ENCODE data around the gene SLC43A1.
"Not testable (repeated sequence)": the region's sequence is repeated elsewhere in the genome, so short reads cannot be mapped to it uniquely, and the experiment has no call there.

Gene SLC43A1

DNA sequence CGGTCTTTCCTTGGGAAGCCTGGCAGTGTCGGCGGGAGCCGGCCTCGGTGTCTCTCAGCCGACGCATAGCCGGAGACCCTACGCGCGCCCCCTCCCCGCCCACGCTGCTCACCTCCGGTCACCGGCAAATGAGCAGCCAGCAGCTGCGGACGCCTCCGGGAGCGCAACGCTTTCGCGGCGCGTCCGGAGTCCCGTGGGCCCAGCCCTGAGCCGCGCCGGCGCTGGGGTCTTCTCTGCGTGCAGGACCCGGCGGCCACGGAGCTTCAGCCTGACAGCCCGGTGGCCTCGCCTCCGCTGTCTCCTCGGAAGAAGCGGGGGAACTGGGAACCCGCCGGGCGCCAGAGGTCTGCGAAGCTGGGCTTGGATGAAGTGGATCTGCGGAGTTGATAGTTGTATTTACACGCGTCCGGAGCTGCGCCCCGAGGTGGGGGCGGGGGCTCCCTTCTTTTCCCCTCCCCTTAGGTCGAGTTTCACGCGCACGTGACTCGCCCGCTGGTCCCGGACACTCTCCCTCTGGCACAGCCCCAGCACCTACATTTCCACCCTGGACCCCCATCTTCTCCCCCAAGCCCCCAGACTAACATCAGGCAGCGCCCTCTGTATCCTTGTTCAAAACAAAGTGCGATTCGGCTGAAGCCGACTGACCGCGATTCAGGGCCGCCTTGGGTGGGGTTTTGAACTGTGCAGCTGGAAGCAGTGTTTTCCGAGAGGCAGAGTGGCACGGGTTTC lies at the start of gene SLC43A1:
SLC43A1 (minus strand) TSS at position 371 of the 729 bp plus-strand sequence. CDS start 1,591 bp downstream, outside the sequence.
- peak; percentile 70 for DNase-seq

DNA sequence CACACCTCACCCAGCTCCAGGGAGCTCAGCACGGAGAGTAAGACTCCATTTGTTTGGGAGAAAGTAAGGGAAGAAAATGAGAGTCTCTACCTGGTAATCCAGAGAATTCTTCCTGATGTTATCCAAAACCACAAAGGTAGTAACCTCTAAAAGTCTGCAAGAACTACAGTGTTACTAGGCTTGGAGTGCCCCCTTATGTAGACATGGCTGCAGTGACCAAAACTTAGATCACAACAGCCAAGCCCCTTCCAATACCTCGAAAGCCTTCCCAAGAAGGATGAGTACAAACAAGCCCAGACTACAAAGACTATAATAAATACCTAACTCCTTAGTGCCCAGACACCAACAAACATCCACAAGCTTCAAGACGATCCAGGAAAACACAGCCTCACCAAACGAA lies 47.1 kb upstream of the SLC43A1 start:
- DNase-seq, result no peak

DNA sequence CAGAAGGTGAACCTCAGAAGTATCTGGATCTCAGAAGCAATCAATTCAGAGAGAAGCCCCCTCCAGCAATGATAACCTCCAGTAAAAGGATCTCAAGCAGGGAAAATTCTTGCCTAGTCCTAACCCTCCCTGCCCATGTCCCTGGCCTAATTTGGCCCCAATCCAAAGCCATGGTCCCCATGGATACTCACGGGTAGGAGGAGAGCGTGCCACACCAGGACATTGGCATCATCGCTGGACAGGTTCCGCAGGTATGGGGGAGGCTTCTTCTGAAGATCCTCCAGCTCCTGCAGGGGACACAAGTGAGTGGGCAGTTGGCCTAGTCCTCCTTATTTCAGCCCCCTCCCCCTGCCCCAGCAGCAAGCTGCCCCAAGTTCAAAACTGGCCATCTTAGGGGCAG lies 44.6 kb upstream of the SLC43A1 start:
- no peak for DNase-seq

DNA sequence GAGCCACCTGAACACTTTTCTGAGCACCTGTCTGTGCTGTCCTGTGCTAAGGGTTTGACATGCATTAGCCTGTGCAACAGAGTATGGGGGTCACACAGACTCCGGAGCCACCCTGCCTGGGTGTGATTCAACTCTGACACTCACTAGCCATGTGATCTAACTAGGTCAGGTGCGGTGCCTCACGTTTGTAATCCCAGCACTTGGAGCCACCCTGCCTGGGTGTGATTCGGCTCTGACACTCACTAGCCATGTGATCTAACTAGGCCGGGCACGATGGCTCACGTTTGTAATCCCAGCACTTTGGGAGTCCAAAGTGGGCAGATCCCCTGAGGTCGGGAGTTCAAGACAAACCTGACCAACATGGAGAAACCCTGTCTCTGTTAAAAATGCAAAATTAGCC lies 40.5 kb upstream of the SLC43A1 start:
- DNase-seq, result no peak

DNA sequence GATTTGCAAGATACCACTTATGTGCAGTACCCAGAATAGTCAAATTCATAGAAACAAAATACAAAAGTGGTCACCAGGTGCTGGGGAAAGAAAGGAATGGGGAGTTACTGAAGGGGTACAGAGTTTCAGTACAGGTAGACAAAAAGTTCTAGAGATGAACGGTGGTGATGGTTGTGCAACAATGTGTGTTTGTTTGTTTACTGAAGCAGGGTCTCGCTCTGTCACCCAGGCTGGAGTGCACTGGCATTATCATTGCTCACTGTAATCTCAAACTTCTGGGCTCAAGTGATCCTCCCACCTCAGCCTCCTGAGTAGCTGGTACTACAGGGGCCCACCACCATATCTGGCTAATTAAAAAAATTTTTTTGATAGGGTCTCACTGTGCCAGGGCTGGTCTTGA lies 39.9 kb upstream of the SLC43A1 start:
- DNase-seq, result no peak

DNA sequence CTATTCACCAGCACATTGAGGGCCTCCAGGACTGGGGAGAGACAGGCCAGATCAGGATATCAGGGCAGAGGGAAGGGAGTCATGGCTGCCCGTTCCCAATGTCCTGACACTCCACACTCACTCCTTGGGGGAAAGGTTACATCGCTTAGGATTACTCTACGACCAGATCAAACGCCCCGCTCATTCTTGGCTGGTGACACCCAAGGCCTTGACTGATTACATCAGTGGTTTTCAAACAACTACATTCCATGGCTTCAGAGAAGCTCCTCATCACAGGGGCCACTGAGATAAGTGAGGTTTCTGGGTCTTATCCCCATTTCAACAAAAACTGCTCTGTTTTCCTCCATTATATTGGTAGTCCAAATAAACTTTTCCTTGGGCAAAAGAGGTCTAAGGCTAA lies 37.0 kb upstream of the SLC43A1 start:
- DNase-seq, result no peak

DNA sequence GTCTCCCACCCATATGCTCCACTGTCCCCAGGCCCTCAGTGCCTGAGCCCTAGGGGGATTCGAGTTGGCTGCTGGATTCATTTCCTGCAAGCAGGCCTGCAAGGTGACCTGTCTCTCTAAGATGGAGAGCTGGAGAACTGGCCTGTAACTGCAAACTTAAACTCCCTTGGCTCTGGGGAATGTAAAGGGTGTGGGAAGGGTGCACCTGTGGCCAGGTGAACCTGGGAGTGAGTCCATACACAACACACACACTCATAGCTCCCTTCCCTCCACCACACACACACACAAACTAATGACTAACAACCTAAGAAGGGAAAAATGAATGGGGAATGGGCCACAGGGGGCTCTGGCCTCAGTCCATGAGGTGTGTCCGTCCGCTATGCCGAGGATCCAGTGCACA lies 36.4 kb upstream of the SLC43A1 start:
- DNase-seq, result no peak

DNA sequence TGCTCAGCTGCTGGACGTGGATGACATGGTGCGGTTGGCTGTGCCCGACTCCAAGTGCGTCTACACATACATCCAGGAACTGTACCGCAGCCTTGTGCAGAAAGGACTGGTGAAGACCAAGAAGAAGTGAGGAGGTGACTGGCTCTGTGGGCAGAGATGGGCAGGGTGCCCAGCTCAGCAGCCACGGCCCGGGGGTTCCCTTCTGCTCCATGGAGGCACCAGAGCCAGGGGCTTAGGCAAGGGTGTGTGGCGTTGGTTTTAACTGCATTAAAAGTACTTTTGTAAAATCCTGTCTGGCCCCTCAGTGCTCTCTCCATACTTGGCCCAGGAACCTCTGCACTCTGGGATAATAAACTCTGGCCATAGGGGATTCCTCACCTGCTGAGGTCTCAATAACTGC lies 34.5 kb upstream of the SLC43A1 start:
- no peak for DNase-seq

DNA sequence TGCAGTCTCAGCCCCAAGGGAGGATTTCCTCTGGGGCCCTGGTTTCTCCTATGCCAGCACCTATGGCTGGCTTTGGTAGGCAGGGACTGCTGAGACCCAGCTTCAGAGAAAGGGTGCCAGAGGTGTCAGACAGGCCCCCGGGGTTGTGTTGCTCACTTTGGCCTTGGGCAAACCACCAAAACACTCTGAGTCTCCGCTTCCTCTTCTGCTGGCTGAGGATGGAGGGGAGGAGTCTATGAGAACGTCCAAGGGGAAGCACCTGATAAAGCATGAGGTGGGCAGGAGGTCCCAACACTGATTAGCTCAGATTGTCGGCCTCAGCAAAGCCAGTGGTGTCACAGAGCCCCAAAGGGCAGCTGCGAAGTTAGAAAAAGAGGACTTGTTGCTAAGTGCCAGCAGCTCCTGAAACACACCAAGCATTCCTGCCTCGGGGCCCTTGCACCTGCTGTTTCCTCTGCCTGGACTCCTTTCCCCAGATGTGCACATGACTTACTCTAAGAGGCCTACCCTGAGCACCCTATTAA lies 32.4 kb upstream of the SLC43A1 start:
- no peak for DNase-seq

DNA sequence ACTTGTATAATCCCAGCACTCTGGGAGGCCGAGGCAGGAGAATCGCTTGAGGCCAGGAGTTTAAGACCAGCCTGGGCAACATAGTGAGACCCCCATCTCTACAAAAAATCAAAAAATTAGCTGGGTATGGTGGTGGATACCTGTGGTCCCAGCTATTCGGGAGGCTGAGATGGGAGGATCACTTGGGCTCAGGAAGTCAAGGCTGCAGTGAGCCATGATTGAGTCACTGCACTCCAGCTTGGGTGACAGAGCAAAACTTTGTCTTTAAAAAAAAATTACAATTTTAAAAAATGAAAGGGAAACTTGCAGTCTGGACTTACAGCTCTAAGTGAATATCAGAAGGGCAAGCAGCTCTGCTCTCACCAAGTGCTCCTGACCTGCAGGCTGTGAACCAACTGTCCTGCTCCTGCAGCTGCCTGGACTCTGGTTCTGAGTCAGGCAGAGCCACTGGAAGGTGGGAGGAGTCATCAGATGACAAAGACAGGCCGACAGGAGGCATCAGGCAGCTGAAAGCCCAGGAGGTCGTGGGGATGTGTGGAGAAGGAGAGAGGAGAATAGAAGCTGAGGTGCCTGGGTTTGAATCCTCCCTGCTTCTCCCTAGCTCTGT lies 31.5 kb upstream of the SLC43A1 start:
- DNase-seq, result no peak

DNA sequence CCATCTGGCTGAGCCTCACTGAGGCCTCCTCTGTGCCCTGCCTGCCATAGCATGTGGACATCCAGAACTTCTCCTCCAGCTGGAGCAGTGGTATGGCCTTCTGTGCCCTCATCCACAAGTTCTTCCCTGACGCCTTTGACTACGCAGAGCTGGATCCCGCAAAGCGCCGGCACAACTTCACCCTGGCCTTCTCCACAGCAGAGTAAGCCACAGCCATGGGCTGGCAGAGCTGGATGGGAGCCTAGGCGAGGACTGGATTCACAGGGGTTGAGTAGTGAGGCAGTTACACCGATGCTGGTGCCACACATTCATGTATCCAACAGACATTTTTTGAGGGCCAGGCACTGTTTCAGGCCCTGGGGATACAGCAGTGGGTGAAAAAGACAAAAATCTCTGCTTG lies 30.9 kb upstream of the SLC43A1 start:
- no peak for DNase-seq

DNA sequence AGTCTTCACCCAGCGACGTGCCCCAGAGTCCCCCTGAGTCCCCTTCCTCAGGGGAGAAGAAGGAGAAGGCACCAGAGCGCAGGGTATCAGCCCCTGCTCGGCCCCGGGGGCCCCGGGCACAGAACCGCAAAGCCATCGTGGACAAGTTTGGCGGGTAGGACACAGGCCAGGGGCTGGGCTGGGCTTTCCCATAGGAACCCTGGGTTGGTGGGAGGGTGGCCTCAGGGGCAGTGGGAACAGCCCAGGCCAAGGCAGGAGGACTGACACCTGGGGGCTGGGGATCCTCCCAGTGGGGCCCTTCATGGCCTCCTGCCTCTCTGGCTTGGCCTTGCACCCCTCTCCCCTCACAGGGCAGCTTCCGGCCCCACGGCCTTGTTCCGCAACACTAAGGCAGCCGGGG lies 30.4 kb upstream of the SLC43A1 start:
- DNase-seq, result no peak

DNA sequence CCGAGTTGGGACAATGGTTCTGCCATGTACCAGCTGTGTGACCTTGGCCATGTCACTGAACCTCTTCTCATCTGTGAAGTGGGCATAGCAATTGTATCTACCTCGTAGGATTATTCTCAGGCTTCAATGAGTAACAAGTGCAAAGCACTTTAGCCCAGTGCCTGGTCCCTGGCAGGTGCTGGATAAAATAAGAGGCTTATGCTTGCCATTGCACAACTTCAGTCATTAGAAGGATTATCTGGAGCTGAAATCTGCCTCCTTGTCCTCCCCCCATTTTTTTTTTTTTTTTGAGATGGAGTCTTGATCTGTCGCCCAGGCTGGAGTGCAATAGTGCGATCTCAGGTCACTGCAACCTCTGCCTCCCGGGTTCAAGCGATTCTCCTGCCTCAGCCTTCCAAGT lies 29.1 kb upstream of the SLC43A1 start:
- no peak for DNase-seq

DNA sequence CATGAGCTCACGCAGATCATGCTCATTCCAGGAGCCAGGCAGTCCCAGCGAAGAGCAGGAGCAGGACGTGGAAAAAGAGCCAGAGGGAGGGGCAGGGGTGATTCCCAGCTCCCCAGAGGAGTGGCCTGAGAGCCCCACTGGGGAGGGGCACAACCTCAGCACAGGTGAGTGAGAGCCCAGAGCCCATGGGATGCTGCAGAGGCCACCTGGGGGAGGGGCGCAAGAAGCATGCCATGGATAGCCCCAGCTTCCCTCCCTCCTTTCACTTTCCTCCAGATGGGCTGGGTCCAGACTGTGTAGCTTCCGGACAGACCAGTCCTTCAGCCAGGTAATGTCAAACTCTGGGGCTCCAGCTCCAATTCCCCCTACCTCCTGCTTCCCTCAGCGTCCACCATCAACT lies 28.1 kb upstream of the SLC43A1 start:
- no peak for DNase-seq

DNA sequence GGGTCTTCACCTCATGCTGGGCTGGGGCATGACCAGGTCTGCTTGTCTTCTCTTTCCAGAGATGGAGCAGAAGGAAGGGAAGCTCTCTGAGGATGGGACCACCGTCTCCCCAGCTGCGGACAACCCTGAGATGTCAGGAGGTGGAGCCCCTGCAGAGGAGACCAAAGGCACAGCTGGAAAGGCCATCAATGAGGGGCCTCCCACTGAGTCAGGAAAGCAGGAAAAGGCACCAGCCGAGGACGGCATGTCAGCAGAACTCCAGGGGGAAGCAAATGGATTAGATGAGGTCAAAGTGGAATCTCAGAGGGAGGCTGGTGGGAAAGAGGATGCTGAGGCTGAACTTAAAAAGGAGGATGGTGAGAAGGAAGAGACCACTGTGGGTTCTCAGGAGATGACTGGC lies 27.1 kb upstream of the SLC43A1 start:
- DNase-seq, result no peak

DNA sequence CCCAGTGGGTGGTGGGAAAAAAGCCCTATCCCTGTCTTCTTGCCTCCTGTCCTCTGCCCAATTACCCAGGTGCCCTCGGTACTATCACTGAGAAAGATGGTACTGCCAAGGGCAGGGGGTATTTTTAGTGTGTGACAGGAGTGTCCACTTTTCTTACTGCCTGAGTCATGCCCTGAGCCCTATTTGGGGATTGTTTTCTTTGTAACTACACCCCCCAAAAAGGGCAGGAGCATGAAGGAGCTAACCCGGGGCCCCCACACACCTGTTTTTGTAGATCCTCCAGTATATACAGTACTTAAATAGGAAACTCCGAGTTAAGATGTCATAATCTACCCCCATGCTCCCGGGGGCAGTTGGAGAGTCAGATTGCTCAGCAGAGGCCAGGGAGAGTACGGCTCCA lies 25.7 kb upstream of the SLC43A1 start:
- DNase-seq, result no peak

DNA sequence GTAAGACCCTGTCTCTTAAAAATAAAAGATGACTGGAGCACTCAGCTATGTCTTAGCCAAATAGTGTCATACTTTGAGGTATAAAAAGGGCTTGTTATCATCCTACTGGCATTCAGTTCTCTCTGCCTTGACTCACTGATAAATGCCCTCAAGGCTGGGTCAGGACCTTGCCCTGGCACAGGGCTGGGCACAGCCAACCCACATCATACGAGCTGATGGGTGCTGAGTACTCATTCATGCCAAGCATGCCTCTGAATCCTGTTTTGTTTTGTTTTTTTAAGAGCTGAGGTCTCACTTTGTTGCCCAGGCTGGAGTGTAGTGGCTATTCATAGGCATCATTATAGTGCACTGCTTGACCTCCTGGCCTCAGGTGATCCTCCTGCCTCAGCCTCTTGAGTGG lies 23.8 kb upstream of the SLC43A1 start:
- no peak for DNase-seq

DNA sequence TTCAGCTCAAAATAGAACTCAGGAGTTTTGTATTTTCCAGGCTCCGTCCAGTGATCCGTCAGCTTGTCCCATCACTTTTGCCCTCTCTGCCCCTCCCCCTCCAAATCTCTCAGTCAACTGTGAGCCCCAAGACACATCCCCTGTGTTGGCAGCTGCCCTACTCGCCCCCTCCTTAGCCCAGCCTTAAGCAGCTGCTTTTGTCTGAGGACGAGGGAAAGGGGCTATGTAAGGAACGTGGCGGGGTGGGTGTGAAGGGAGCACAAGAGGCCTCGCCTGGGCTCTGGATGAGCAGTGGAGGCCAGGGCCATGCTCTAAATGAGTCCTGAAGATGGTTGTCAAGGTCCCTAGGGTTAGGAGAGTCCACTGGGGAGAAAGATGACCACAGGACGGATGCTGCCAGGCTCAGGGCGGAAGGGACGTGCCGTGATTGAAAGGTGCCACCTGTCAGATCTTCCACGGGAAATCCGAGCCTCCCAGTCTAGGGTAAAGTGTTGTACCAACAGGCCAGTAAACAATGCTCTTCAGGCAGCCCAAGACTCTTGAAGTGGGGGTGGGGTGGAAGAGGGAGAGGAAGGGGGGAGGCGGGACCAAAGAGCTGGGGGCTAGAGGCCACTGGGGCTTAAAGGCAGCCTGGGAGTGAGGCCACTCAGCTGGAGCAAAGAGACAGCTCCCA lies 21.6 kb upstream of the SLC43A1 start, which contains the start of gene SMTNL1:
SMTNL1 (plus strand) TSS at position 649 of the 673 bp plus-strand sequence. CDS start 5,048 bp downstream, outside the sequence.
- DNase-seq, result no peak

DNA sequence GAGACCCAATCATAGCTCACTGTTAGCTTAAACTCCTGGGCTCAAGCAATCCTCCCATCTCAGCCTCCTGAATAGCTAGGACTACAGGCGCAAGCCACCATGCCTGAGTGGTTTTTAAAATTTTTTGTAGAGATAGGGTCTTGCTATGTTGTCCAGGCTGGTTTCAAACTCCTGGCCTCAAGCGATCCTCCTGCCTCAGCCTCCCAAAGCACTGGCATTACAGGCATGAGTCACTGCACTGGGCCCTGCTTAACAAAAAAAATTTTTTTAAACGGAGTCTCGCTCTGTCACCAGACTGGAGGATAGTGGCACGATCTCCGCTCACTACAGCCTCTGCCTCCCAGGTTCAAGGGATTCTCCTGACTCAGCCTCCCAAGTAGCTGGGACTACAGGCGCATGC lies 18.9 kb upstream of the SLC43A1 start:
- DNase-seq, result not testable (repeated sequence)

DNA sequence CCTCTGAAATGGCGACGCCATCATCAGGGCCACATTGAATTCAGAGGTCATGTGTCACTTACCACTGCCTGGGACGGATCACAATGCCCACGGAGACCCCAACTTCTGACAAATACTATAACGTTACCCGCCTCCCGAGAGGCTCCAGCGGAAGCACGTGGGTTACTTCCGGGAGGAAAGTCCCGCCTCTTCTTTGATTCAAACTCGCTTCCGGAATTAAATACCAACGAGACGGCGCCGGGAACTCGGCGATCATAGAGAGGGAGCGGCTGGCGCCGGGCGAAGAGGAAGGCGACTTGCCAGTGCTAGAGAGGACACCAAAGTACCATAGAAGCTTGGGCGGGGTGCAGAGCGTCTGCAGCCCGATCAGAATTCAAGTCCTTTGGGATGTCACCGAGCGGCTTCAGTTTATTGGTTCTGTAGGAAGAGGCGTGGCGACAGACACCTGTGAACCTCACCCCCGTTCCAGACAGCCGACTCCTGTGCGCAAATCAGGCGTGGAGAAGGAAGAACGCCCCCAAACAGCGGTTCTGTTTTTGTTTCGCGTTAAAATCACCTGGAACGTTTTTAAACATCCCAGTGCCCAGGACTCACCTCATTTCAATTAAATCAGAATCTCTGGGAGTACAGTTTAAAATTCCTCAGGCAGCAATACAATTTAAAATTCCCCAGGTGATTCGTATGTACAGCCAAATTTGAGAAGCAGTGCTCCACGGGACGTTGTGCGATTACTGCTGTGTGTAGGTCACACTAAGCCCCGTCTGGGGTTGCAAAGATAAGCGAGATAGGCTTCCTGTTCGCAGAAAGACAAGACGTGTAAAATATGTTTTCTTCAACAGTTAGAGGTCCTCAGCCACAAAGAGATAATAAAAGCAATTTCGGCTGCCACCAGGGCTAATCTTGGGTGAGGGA lies 15.3 kb upstream of the SLC43A1 start, which contains the start of gene TIMM10:
TIMM10 (minus strand) TSS at position 159 of the 912 bp plus-strand sequence. CDS start 565 bp downstream, outside the sequence.
- DNase-seq, result peak; percentile 92

DNA sequence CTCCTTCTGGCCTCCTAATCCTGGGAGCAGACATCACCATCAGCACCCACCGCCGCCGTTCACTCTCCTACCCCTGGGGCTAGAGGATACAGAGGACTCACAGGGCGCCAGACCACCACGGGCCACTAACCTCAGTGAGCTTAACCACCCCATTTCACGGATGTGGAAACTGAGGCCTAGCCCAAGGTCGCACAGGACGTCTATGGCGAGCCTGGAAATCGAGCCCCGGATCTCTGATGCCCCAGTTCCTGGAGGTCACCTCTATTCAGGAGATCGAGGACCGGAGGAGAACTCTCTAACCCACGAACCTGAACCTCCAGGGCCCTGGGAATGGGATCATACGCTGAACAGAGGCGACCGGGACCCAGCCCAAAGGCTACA lies 14.7 kb upstream of the SLC43A1 start:
- peak; percentile 63 for DNase-seq

DNA sequence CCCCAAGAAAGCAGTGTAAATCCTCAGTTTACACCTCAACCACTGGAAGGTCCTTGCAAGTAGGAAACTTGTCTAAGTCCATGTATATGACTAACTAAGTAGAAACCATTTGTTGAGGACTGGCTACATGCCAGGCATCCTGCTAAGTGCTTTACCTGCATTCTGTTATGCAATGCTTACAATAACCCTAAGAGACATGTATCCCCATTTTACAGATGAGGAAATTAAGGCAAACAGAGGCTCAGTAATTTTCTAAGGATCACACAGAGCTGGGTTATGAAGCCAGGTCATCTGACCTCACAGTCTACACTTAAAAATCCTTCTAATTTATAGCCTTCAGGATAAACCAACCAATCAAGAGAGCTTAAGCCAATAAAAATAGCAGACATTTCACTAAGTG lies 13.5 kb upstream of the SLC43A1 start:
- no peak for DNase-seq
